ENCODE results near the gene IL21R. TPM values are rescaled to one million over a fixed set of nuclear protein-coding genes. Genes with fewer than 3 reads are reported as not detected.
"Not testable (repeated sequence)": the region's sequence is repeated elsewhere in the genome, so short reads cannot be mapped to it uniquely, and the experiment has no call there.

IL21R gene
- total RNA-seq, 4 donors from 2014 or later, result 0.08 to 1.2 (median 0.23) TPM

GRCh38 chr16:27455700-27456099 lies 53.7 kb downstream of the IL21R start:
- Histone ChIP-seq H3K9me3 (no peaks in the 10 kb centered on the region), H3K27me3 (peaks cover 3% of the 10 kb centered on the region), H3K36me3 (peaks cover 5% of the 10 kb centered on the region), H3K27ac (no peak overlapping the region), H3K4me3 (no peak overlapping the region), H3K4me1 (peaks cover 24% of the 10 kb centered on the region)
- 23% methylated on average over 12 of the region's 12 CpGs for WGBS
- no peak for TF ChIP-seq EP300 (IDR thresholded peaks at IDR 0.05)
- no peak for TF ChIP-seq POLR2A (IDR thresholded peaks at IDR 0.05)
- DNase-seq (ENCODE audit: low spot score in 2 of 2), result no peak

- H3K27ac ChIP-seq, H3K9me3 ChIP-seq, H3K4me3 ChIP-seq, H3K27me3 ChIP-seq: not testable (repeated sequence)
- Histone ChIP-seq H3K4me1 (peaks cover 39% of the 10 kb centered on the region), H3K36me3 (peaks cover 24% of the 10 kb centered on the region)
- 90% methylated on average over 17 of the region's 17 CpGs for WGBS
- DNase-seq (ENCODE audit: low spot score in 2 of 2), result peak in 1 of 2 donors; percentile 36
These were observed 55.6 kb downstream of the IL21R start for GRCh38 chr16:27457605-27457900.

GRCh38 chr16:27458258-27458657 lies 56.3 kb downstream of the IL21R start:
- DNase-seq (ENCODE audit: low spot score in 2 of 2), result no peak
- Histone ChIP-seq H3K36me3 (peaks cover 31% of the 10 kb centered on the region), H3K27me3 (no peaks in the 10 kb centered on the region), H3K27ac (no peak overlapping the region), H3K9me3 (no peaks in the 10 kb centered on the region), H3K4me3 (no peak overlapping the region), H3K4me1 (peaks cover 39% of the 10 kb centered on the region)
- TF ChIP-seq EP300 (IDR thresholded peaks at IDR 0.05) (no peak), POLR2AphosphoS5 (IDR thresholded peaks at IDR 0.05) (no peak), POLR2A (IDR thresholded peaks at IDR 0.05) (no peak), CTCF (IDR thresholded peaks at IDR 0.05) (no peak)
- WGBS, result 47% methylated on average over 5 of the region's 5 CpGs

- peaks cover 39% of the 10 kb centered on the region for H3K4me1 ChIP-seq
- WGBS, result 85% methylated on average over 5 of the region's 5 CpGs
- no peak for TF ChIP-seq POLR2AphosphoS5 (IDR thresholded peaks at IDR 0.05)
- TF ChIP-seq EP300 (IDR thresholded peaks at IDR 0.05), result no peak
- TF ChIP-seq CTCF (IDR thresholded peaks at IDR 0.05), result no peak
These were observed 57.2 kb downstream of the IL21R start for GRCh38 chr16:27458987-27459688.

GRCh38 chr16:27460213-27460612 lies 58.2 kb downstream of the IL21R start:
- H3K27ac ChIP-seq, result no peak overlapping the region
- H3K27me3 ChIP-seq, result no peaks in the 10 kb centered on the region
- TF ChIP-seq EP300 (IDR thresholded peaks at IDR 0.05) (no peak), POLR2AphosphoS5 (IDR thresholded peaks at IDR 0.05) (no peak), POLR2A (IDR thresholded peaks at IDR 0.05) (no peak), CTCF (IDR thresholded peaks at IDR 0.05) (no peak)
- H3K4me3 ChIP-seq, result no peak overlapping the region
- no peaks in the 10 kb centered on the region for H3K9me3 ChIP-seq
- no peak for DNase-seq (ENCODE audit: low spot score in 2 of 2)
- 59% methylated on average over 4 of the region's 4 CpGs for WGBS
- peaks cover 50% of the 10 kb centered on the region for H3K36me3 ChIP-seq
- H3K4me1 ChIP-seq, result peaks cover 39% of the 10 kb centered on the region

More at GRCh38 chr16:27458987-27459688, 57.2 kb downstream of the IL21R start:
- Histone ChIP-seq H3K27me3 (no peaks in the 10 kb centered on the region), H3K4me3 (no peak overlapping the region), H3K9me3 (no peaks in the 10 kb centered on the region), H3K27ac (no peak overlapping the region), H3K36me3 (peaks cover 40% of the 10 kb centered on the region)
- no peak for DNase-seq (ENCODE audit: low spot score in 2 of 2)

GRCh38 chr16:27460663-27461482 lies 58.9 kb downstream of the IL21R start:
- H3K27me3 ChIP-seq, result no peaks in the 10 kb centered on the region
- H3K4me3 ChIP-seq, result no peak overlapping the region
- TF ChIP-seq POLR2A (IDR thresholded peaks at IDR 0.05) (no peak), EP300 (IDR thresholded peaks at IDR 0.05) (no peak), POLR2AphosphoS5 (IDR thresholded peaks at IDR 0.05) (no peak), CTCF (IDR thresholded peaks at IDR 0.05) (no peak)
- 72% methylated on average over 17 of the region's 20 CpGs for WGBS
- H3K4me1 ChIP-seq, result peaks cover 39% of the 10 kb centered on the region
- H3K36me3 ChIP-seq, result peaks cover 57% of the 10 kb centered on the region
- DNase-seq (ENCODE audit: low spot score in 2 of 2), result no peak
- no peak overlapping the region for H3K27ac ChIP-seq
- no peaks in the 10 kb centered on the region for H3K9me3 ChIP-seq

Data from suprapubic skin (tissue), 4 donors.